Immature natural killer cell (primary cell): ENCODE measurements around the gene DOC2B. TPM values are rescaled to one million over a fixed set of nuclear protein-coding genes. Genes with fewer than 3 reads are reported as not detected.
"Not testable (repeated sequence)": the region's sequence is repeated elsewhere in the genome, so short reads cannot be mapped to it uniquely, and the experiment has no call there.

Source experiments
- DNase-seq, 3 donors: peaks; one replicate each; pipeline ENCODE4 v3.0.0; 2022; ENCODE audit warnings: mixed read lengths in 1 of 3
- H3K27ac Mint-ChIP-seq, 6 donors: one replicate each; pipeline ENCODE4 v1.8.0; 2020; ENCODE audit warnings: mixed read lengths in 6 of 6, mild to moderate bottlenecking in 5 of 6, inconsistent platforms in 4 of 6, moderate library complexity in 3 of 6
- H3K27me3 Mint-ChIP-seq, 3 donors: one replicate each; pipeline ENCODE4 v1.8.0; 2020 to 2021; ENCODE audit warnings: low read depth in 3 of 3, mild to moderate bottlenecking in 3 of 3, mixed read lengths in 3 of 3, moderate library complexity in 3 of 3, inconsistent platforms in 1 of 3
- H3K36me3 Mint-ChIP-seq, 3 donors: one replicate each; pipeline ENCODE4 v1.8.0; 2020; ENCODE audit warnings: mixed read lengths in 3 of 3, inconsistent platforms in 2 of 3, mild to moderate bottlenecking in 2 of 3
- H3K4me1 Mint-ChIP-seq, 2 donors: one replicate each; pipeline ENCODE4 v1.8.0; 2020; ENCODE audit warnings: inconsistent platforms in 2 of 2, mild to moderate bottlenecking in 2 of 2, mixed read lengths in 2 of 2, moderate library complexity in 1 of 2
- H3K4me3 Mint-ChIP-seq, 5 donors: one replicate each; pipeline ENCODE4 v1.8.0; 2020; ENCODE audit warnings: mild to moderate bottlenecking in 5 of 5, mixed read lengths in 5 of 5, inconsistent platforms in 3 of 5, moderate library complexity in 3 of 5
- H3K9me3 Mint-ChIP-seq, 6 donors: one replicate each; pipeline ENCODE4 v1.8.0; 2020; ENCODE audit warnings: mild to moderate bottlenecking in 6 of 6, mixed read lengths in 6 of 6, inconsistent platforms in 4 of 6, moderate library complexity in 3 of 6
- polyA plus RNA-seq, 3 donors: library from polyadenylated mRNA; unstranded; fragments of 300-500 nt; fragmentation: Illumina TruSeq; gene quantifications; one replicate each; pipeline ENCODE4 v1.2.3, GENCODE V29; 2021

Gene DOC2B
- polyA plus RNA-seq, 3 donors from 2014 or later, result not detected

GRCh38 chr17:146546-146945 is 34.9 kb downstream of the DOC2B start:
- Mint-ChIP-seq H3K4me1 (peaks cover 0 to 2% of the 10 kb centered on the region in 2 donors), H3K36me3 (no peaks in the 10 kb centered on the region), H3K27ac (no peak overlapping the region), H3K4me3 (no peak overlapping the region), H3K27me3 (peaks cover 1 to 3% (median 2%) of the 10 kb centered on the region in 3 donors), H3K9me3 (no peaks in the 10 kb centered on the region)
- DNase-seq, result no peak

- Mint-ChIP-seq H3K27me3 (peaks cover 0 to 2% (median 1%) of the 10 kb centered on the region in 3 donors), H3K4me1 (peaks cover 0 to 2% of the 10 kb centered on the region in 2 donors), H3K4me3 (no peak overlapping the region), H3K27ac (no peak overlapping the region), H3K9me3 (no peaks in the 10 kb centered on the region), H3K36me3 (no peaks in the 10 kb centered on the region)
- DNase-seq, result no peak
These were observed 35.5 kb downstream of the DOC2B start for GRCh38 chr17:145671-146541.

GRCh38 chr17:144936-145670 is 36.3 kb downstream of the DOC2B start:
- peaks cover 0 to 2% (median 1%) of the 10 kb centered on the region in 3 donors for H3K27me3 Mint-ChIP-seq

DNA sequence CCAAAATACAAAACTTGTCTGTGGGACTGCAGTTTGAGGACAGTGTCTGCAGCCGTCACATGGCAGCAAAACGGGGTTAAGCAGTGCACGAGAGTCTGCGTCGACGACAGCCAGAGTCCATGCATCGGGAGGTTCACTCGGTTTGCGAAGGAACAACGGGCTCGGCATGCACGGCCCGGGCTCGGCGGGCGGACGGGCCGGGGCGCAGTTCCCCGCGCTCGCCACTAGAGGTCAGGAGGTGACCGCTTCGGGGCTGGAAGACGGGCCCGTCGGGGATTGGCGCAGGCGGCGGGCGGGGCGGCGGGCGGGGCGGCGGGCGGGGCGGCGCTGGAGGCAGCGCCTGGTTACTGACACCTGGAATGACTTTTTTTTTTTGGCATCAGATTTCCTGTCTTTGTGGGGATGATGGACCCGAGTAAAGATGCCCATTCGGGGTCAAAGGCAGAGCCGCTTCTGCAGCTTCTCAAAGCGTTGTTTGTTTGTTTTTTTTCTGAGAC is 37.6 kb downstream of the DOC2B start:
- H3K36me3 Mint-ChIP-seq, result no peaks in the 10 kb centered on the region

More at GRCh38 chr17:144936-145670, 36.3 kb downstream of the DOC2B start:
- peaks cover 0 to 2% of the 10 kb centered on the region in 2 donors for H3K4me1 Mint-ChIP-seq
- no peak for DNase-seq
- no peaks in the 10 kb centered on the region for H3K36me3 Mint-ChIP-seq
- no peak overlapping the region for H3K27ac Mint-ChIP-seq
- no peaks in the 10 kb centered on the region for H3K9me3 Mint-ChIP-seq
- no peak overlapping the region for H3K4me3 Mint-ChIP-seq

DNA sequence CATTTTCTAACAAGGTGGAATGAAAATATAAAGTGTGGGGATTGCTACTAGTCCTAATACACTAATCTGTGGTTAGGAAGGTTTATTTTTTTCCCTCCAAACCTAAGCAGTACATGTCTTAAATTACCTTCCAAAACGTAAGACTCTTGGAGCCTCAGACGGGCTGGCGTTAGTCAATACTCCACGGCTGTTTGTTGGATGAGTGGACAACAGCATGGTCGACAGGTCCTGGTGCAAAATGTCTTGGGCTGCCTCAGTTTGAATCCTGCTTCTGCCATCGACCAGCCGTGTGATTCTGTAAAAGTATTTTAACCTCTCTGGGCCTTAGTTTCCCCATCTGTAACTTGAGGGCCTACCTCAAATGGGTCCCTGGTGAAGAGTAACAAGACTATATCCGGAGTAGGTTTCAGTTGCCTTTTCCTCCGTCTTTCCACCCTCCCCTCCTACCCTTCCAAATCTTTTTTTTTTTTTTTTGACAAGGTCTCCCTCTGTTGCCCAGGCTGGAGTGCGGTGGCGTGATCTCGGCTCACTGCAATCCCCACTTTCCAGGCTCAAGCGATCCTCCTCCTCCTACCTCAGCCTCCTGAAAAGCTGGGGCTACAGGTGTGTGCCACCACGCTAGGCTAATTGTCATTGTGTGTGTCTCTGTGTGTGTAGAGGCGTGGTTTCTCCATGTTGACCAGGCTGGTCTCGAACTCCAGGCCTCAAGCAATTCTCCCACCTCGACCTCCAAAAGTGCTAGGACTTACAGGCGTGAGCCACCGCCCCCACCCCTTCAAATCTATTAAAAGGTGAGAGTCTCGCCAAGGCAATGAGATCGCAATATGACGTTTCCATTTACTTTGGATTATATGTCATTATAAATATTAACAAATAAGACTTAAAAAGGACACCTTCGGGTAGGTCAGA is 38.3 kb downstream of the DOC2B start:
- Mint-ChIP-seq H3K9me3 (no peaks in the 10 kb centered on the region), H3K4me3 (no peak overlapping the region), H3K36me3 (no peaks in the 10 kb centered on the region), H3K27me3 (peaks cover 0 to 5% (median 1%) of the 10 kb centered on the region in 3 donors), H3K4me1 (peaks cover 0 to 2% of the 10 kb centered on the region in 2 donors), H3K27ac (no peak overlapping the region)
- DNase-seq, result no peak

More for the DNA sequence above, 37.6 kb downstream of the DOC2B start:
- Mint-ChIP-seq H3K4me1 (peaks cover 0 to 2% of the 10 kb centered on the region in 2 donors), H3K27ac (no peak overlapping the region), H3K4me3 (no peak overlapping the region), H3K27me3 (peaks cover 0 to 5% (median 1%) of the 10 kb centered on the region in 3 donors), H3K9me3 (no peaks in the 10 kb centered on the region)
- peak; percentile 76 to 78 (median 77) for DNase-seq

GRCh38 chr17:142102-142661 is 39.3 kb downstream of the DOC2B start:
- Mint-ChIP-seq H3K9me3 (no peaks in the 10 kb centered on the region), H3K27me3 (peaks cover 0 to 5% (median 1%) of the 10 kb centered on the region in 3 donors), H3K27ac (no peak overlapping the region), H3K36me3 (no peaks in the 10 kb centered on the region), H3K4me3 (peak overlapping the region in 1 of 5 donors; percentile 7), H3K4me1 (peaks cover 0 to 2% of the 10 kb centered on the region in 2 donors)
- peak in 1 of 3 donors; percentile 4 for DNase-seq

- DNase-seq, H3K9me3 Mint-ChIP-seq, H3K27me3 Mint-ChIP-seq, H3K4me1 Mint-ChIP-seq, H3K4me3 Mint-ChIP-seq, H3K36me3 Mint-ChIP-seq: not testable (repeated sequence)
- peak overlapping the region in 1 of 6 donors; percentile 3 for H3K27ac Mint-ChIP-seq
These were observed 41.8 kb downstream of the DOC2B start for GRCh38 chr17:139401-140205.

DNA sequence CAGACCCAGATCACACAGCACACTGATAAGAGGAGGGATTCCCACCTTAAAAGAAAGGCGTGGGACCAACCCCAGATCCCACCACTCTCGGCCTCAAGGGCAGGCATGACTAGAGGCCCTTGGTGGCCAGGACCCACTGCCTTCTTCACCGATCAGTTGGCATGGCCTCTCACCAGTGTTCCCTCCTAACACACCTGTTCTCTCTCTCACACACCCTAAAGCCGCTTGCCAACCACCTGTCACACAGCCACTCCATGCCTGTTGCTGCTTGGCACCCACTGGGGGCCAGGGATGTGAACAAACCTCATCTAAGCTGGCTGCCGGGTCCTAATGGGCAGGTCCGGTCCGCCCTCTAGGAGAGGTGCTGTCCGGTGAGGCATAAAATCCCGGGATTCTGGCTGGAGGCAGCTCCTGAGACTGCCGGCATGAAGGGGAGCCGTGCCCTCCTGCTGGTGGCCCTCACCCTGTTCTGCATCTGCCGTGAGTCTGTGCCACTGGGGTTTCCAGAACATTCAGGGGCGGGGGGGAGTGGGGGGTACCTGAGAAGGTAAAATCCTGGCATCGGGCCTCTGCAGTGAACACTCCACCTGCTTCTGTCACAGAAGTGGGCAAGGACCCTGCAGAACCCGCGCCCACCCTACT is 44.2 kb downstream of the DOC2B start, which contains the start of gene SCGB1C2:
TSS of gene SCGB1C2 (plus strand) at position 404 of the 642 bp plus-strand sequence. CDS start at position 426, 22 bp downstream.
- H3K27me3 Mint-ChIP-seq, H3K4me1 Mint-ChIP-seq, H3K9me3 Mint-ChIP-seq, DNase-seq, H3K36me3 Mint-ChIP-seq: not testable (repeated sequence)
- H3K4me3 Mint-ChIP-seq, result peak within 1 kb of the TSS in 2 of 5 donors; percentile 35 to 49
- peak within 1 kb of the TSS in 1 of 6 donors; percentile 40 for H3K27ac Mint-ChIP-seq

DNA sequence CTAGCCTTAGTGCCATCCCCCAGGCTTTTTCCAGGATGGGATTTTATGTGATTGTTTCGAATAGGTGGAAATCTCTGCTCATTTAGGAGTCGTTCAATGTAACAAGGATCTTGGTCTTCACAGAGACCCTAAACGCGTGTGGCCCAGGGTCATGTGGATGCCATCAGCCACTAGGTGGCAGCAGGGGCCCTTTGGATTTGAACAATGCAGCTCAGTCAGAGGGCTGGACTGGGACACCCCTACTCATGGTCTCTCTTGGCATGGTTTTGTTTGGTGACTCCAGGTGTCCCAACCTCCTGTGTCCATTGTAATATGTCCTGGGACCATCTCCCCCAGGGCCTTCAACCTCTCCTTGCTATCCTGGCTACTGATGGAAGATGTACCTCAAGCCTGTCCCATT is 44.9 kb downstream of the DOC2B start:
- DNase-seq, result peak; percentile 64 to 68 (median 67)
- H3K36me3 Mint-ChIP-seq, H3K9me3 Mint-ChIP-seq, H3K27me3 Mint-ChIP-seq, H3K4me1 Mint-ChIP-seq: not testable (repeated sequence)
- H3K4me3 Mint-ChIP-seq, result peak overlapping the region in 2 of 5 donors; percentile 35 to 49
- peak overlapping the region in 1 of 6 donors; percentile 40 for H3K27ac Mint-ChIP-seq

DNA sequence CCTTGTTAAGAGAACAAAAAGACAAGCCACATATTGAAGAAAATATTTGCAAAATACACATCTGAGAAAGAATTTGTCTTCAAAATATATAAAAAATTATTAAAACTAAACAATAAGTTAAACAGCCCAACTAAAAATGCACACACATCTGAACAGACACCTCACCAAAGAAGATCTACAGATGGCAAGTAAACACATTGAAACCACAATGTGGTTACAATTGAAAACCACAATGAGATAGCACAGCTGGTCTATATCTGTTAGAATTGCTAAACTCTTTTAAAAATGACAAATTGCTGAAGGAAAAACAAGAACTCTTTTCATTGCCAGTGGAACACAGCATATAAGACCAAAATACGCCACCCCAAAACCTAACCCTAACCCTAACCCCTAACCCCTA is 45.6 kb downstream of the DOC2B start:
- not testable (repeated sequence) for H3K27ac Mint-ChIP-seq, H3K4me3 Mint-ChIP-seq, H3K36me3 Mint-ChIP-seq, H3K27me3 Mint-ChIP-seq, DNase-seq, H3K4me1 Mint-ChIP-seq, H3K9me3 Mint-ChIP-seq

DNA sequence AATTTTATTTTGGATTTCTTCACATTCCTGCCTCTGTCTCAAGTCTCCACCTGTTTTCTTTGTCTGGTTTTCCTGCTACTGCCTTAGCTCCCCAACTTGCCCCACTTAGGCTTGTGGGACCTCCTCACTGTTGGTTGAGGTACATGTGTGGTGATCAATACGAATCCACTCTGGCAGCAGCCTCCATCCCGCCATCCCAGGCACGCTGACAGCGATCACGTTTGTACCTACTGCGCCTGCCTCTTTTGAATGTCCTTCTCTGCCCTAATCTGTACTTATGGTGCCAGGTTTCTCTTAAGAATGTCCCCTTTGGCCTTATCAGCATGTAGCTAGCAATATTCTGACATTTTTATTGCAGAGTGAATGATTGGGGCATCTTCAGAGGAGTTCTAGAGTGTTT is 46.4 kb downstream of the DOC2B start:
- H3K27ac Mint-ChIP-seq, result not testable (repeated sequence)

DNA sequence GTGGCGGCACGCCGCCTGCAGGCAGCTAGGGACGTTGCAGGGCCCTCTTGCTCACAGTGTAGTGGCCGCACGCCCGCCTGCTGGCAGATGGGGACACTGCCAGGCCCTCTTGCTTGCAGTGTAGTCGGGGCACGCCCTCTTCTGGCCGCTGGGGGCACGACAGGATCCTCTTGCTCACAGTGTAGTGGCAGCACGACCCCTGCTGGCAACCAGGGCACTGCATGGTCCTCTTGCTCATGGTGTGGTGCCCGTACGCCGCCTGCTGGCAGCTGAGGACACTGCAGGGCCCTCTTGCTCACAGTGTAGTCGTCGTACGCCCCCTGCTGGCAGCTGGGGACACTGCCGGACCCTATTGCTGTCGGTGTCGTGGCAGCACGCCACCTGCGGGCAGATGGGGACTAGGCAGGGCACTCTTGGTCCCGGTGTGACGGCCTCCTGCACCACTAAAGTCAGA is 47.1 kb downstream of the DOC2B start:
- not testable (repeated sequence) for H3K36me3 Mint-ChIP-seq, H3K27ac Mint-ChIP-seq, H3K4me3 Mint-ChIP-seq, H3K4me1 Mint-ChIP-seq, H3K9me3 Mint-ChIP-seq, H3K27me3 Mint-ChIP-seq
- DNase-seq, result peak in 1 of 3 donors; percentile 22

More for the DNA sequence above, 46.4 kb downstream of the DOC2B start:
- H3K36me3 Mint-ChIP-seq, H3K9me3 Mint-ChIP-seq, H3K4me1 Mint-ChIP-seq, H3K27me3 Mint-ChIP-seq, DNase-seq, H3K4me3 Mint-ChIP-seq: not testable (repeated sequence)
